GM12892 (cell line): ENCODE data around the gene IFNE.

Experiments
- POLR2A ChIP-seq: IDR thresholded peaks from 2 replicates; pipeline ENCODE4 v1.6.1; 2011; ENCODE audit warnings: low read depth, low read length, control low read depth
- POLR2AphosphoS5 ChIP-seq: IDR thresholded peaks from 2 replicates; pipeline ENCODE4 v1.6.1; 2011; ENCODE audit warnings: low read depth, low read length, control low read depth

DNA sequence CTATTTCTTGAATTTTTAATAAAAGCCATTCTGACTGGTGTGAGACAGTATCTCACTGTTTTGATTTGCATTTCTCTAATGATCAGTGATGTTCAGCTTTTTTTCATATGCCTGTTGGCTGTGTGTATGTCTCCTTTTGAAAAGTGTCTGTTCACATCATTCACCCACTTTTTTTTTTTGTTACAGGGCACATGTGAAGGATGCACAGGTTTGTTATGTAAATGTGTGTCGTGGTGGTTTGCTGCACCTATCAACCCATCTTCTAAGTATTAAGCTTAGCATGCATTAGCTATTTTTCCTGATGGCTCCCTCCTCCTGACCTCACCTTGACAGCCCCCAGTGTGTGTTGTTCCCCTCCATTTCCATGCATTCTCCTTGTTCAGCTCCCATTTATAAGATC is 39.3 kb upstream of the IFNE start:
- no peak for TF ChIP-seq POLR2A
- TF ChIP-seq POLR2AphosphoS5, result no peak
